SK-N-MC (cell line): ENCODE results near the gene FN1.

Experiments
- DNase-seq: peaks from one replicate; pipeline ENCODE4 v3.0.0-alpha.2; 2011; ENCODE audit warnings: low read depth, low spot score
- H3K27ac ChIP-seq: fragments of 200-600 bp; sonication (generic); 2 replicates; pipeline ENCODE4 v1.5.1; 2016; ENCODE audit warnings: mixed run types
- H3K36me3 ChIP-seq: fragments of 200-600 bp; sonication (generic); 2 replicates; pipeline ENCODE4 v1.6.1; 2017; ENCODE audit warnings: antibody characterized with exemption, low read length, mixed read lengths; ENCODE audit not compliant: insufficient read depth
- H3K4me3 ChIP-seq: fragments of 200-600 bp; sonication (generic); 2 replicates; pipeline ENCODE4 v1.5.1; 2016
- H3K9ac ChIP-seq: fragments of 200-600 bp; sonication (generic); 2 replicates; pipeline ENCODE4 v1.8.0; 2017; ENCODE audit warnings: mixed run types, mixed read lengths; ENCODE audit not compliant: insufficient read length
- H3K9me3 ChIP-seq: fragments of 200-600 bp; sonication (generic); 2 replicates; pipeline ENCODE4 v1.6.1; 2017; ENCODE audit warnings: low read depth, mild to moderate bottlenecking, antibody characterized with exemption, low read length, moderate library complexity, mixed read lengths
- EZH2 ChIP-seq: fragments of 200-600 bp; sonication (generic); IDR thresholded peaks from one replicate; pipeline ENCODE4 v1.6.1; 2017; ENCODE audit warnings: antibody characterized with exemption
- FOXP2 ChIP-seq: optimal IDR thresholded peaks from 2 replicates; pipeline ENCODE3; 2011; ENCODE audit warnings: mild to moderate bottlenecking, moderate library complexity; ENCODE audit not compliant: insufficient read depth; ENCODE audit errors: extremely low read length, control extremely low read depth
- POLR2AphosphoS5 ChIP-seq: IDR thresholded peaks from 2 replicates; pipeline ENCODE4 v1.6.1; 2012; ENCODE audit warnings: mild to moderate bottlenecking, low read depth, low read length, borderline replicate concordance

FN1 gene

GRCh38 chr2:215359576-215359922 lies 76.3 kb downstream of the FN1 start:
- Histone ChIP-seq H3K9ac (no peak overlapping the region), H3K36me3 (peaks cover 45% of the 10 kb centered on the region), H3K9me3 (no peaks in the 10 kb centered on the region), H3K27ac (no peak overlapping the region), H3K4me3 (no peak overlapping the region)
- TF ChIP-seq EZH2 (no peak), POLR2AphosphoS5 (no peak), FOXP2 (no peak)
- DNase-seq: no peak

GRCh38 chr2:215358891-215359575 lies 76.8 kb downstream of the FN1 start:
- Histone ChIP-seq H3K36me3 (peaks cover 40% of the 10 kb centered on the region), H3K4me3 (no peak overlapping the region), H3K9me3 (no peaks in the 10 kb centered on the region), H3K27ac (no peak overlapping the region), H3K9ac (no peak overlapping the region)
- TF ChIP-seq EZH2 (no peak), FOXP2 (no peak), POLR2AphosphoS5 (no peak)
- no peak for DNase-seq

- DNase-seq: no peak
- Histone ChIP-seq H3K9me3 (no peaks in the 10 kb centered on the region), H3K27ac (no peak overlapping the region), H3K36me3 (peaks cover 38% of the 10 kb centered on the region), H3K4me3 (no peak overlapping the region), H3K9ac (no peak overlapping the region)
- TF ChIP-seq FOXP2: no peak
- no peak for TF ChIP-seq EZH2
- TF ChIP-seq POLR2AphosphoS5: no peak
Observed at GRCh38 chr2:215358312-215358845, 77.5 kb downstream of the FN1 start.

- Histone ChIP-seq H3K4me3 (peak overlapping the region; percentile 2; the same call in 1 of the 2 replicates), H3K9me3 (no peaks in the 10 kb centered on the region), H3K9ac (no peak overlapping the region), H3K27ac (peak overlapping the region; percentile 15; the same call in 1 of the 2 replicates), H3K36me3 (peaks cover 33% of the 10 kb centered on the region)
- TF ChIP-seq FOXP2 (no peak), POLR2AphosphoS5 (no peak), EZH2 (no peak)
- DNase-seq: no peak
Observed at GRCh38 chr2:215357660-215358059, 78.2 kb downstream of the FN1 start.

GRCh38 chr2:215356948-215357461 lies 78.9 kb downstream of the FN1 start:
- H3K9me3 ChIP-seq: no peaks in the 10 kb centered on the region
- H3K4me3 ChIP-seq: 0 out of 2 replicates have a peak overlapping the region, but pooled peaks have one; percentile 2
- H3K9ac ChIP-seq: no peak overlapping the region
- peak overlapping the region; percentile 15; the same call in 1 of the 2 replicates for H3K27ac ChIP-seq
- no peak for DNase-seq
- TF ChIP-seq FOXP2: no peak
- no peak for TF ChIP-seq POLR2AphosphoS5
- TF ChIP-seq EZH2: no peak
- peaks cover 26% of the 10 kb centered on the region for H3K36me3 ChIP-seq

GRCh38 chr2:215356334-215356947 lies 79.4 kb downstream of the FN1 start:
- Histone ChIP-seq H3K36me3 (peaks cover 26% of the 10 kb centered on the region), H3K9me3 (no peaks in the 10 kb centered on the region), H3K4me3 (no peak overlapping the region), H3K27ac (no peak overlapping the region), H3K9ac (no peak overlapping the region)
- TF ChIP-seq EZH2 (no peak), POLR2AphosphoS5 (no peak), FOXP2 (no peak)
- no peak for DNase-seq

GRCh38 chr2:215355801-215356200 lies 80.1 kb downstream of the FN1 start:
- no peak for DNase-seq
- Histone ChIP-seq H3K9ac (no peak overlapping the region), H3K27ac (no peak overlapping the region), H3K9me3 (no peaks in the 10 kb centered on the region), H3K36me3 (peaks cover 26% of the 10 kb centered on the region), H3K4me3 (no peak overlapping the region)
- no peak for TF ChIP-seq FOXP2
- no peak for TF ChIP-seq POLR2AphosphoS5
- TF ChIP-seq EZH2: no peak

GRCh38 chr2:215354771-215355695 lies 80.8 kb downstream of the FN1 start:
- H3K36me3 ChIP-seq: peaks cover 26% of the 10 kb centered on the region
- H3K9me3 ChIP-seq: no peaks in the 10 kb centered on the region
- TF ChIP-seq EZH2 (no peak), FOXP2 (no peak), POLR2AphosphoS5 (no peak)
- no peak overlapping the region for H3K9ac ChIP-seq
- H3K4me3 ChIP-seq: no peak overlapping the region
- DNase-seq: no peak
- H3K27ac ChIP-seq: no peak overlapping the region
